Naive B cell (primary cell): ENCODE data around the gene RAD1. TPM values are rescaled to one million over a fixed set of nuclear protein-coding genes. Genes with fewer than 3 reads are reported as not detected.
"Not testable (repeated sequence)": the region's sequence is repeated elsewhere in the genome, so short reads cannot be mapped to it uniquely, and the experiment has no call there.

Source experiments
- ATAC-seq, 2 donors: fragments of 150-1000 bp; cut with Tn5 transposase; 2 replicates each; pipeline ENCODE4 v1.10.0; 2021; ENCODE audit warnings: low read depth in 2 of 2, mild to moderate bottlenecking in 2 of 2, moderate library complexity in 2 of 2
- DNase-seq: peaks from one replicate; pipeline ENCODE4 v3.0.0; 2022
- H3K27ac Mint-ChIP-seq, 6 donors: one replicate each; pipeline ENCODE4 v1.8.0; 2020 to 2022; ENCODE audit warnings: mild to moderate bottlenecking in 6 of 6, mixed read lengths in 6 of 6, moderate library complexity in 5 of 6, inconsistent platforms in 2 of 6
- H3K27me3 Mint-ChIP-seq, 3 donors: one replicate each; pipeline ENCODE4 v1.8.0; 2021 to 2022; ENCODE audit warnings: mixed read lengths in 3 of 3, mild to moderate bottlenecking in 1 of 3
- H3K36me3 Mint-ChIP-seq, 2 donors: one replicate each; pipeline ENCODE4 v1.8.0; 2020 to 2022; ENCODE audit warnings: mixed read lengths in 2 of 2, inconsistent platforms in 1 of 2, mild to moderate bottlenecking in 1 of 2
- H3K4me1 Mint-ChIP-seq, 3 donors: one replicate each; pipeline ENCODE4 v1.8.0; 2020 to 2022; ENCODE audit warnings: mixed read lengths in 3 of 3, inconsistent platforms in 1 of 3, mild to moderate bottlenecking in 1 of 3, moderate library complexity in 1 of 3
- H3K4me3 Mint-ChIP-seq, 8 donors: one replicate each; pipeline ENCODE4 v1.8.0; 2020 to 2022; ENCODE audit warnings: mild to moderate bottlenecking in 8 of 8, mixed read lengths in 8 of 8, moderate library complexity in 8 of 8, inconsistent platforms in 2 of 8
- H3K9me3 Mint-ChIP-seq, 7 donors: one replicate each; pipeline ENCODE4 v1.8.0; 2020 to 2022; ENCODE audit warnings: mixed read lengths in 7 of 7, mild to moderate bottlenecking in 5 of 7, inconsistent platforms in 2 of 7, moderate library complexity in 1 of 7
- polyA plus RNA-seq, 6 donors: library from polyadenylated mRNA; unstranded; fragments of 300-500 nt; fragmentation: Illumina TruSeq; gene quantifications; one replicate each; pipeline ENCODE4 v1.2.3, GENCODE V29; 2021; ENCODE audit warnings: low read depth in 6 of 6

RAD1 gene
- polyA plus RNA-seq, 6 donors from 2014 or later, result 11.6 to 22.8 (median 21.1) TPM

- H3K27ac Mint-ChIP-seq, result no peak overlapping the region
- H3K4me1 Mint-ChIP-seq, result peaks cover 21 to 28% (median 26%) of the 10 kb centered on the region in 3 donors
Observed at GRCh38 chr5:34928267-34928666, 13.0 kb upstream of the RAD1 start.

GRCh38 chr5:34927785-34928184, 12.5 kb upstream of the RAD1 start:
- H3K36me3 Mint-ChIP-seq, result peaks cover 0 to 5% of the 10 kb centered on the region in 2 donors
- no peak overlapping the region for H3K27ac Mint-ChIP-seq
- no peak for DNase-seq
- peaks cover 21 to 27% (median 26%) of the 10 kb centered on the region in 3 donors for H3K4me1 Mint-ChIP-seq
- H3K27me3 Mint-ChIP-seq, result no peaks in the 10 kb centered on the region
- no peaks in the 10 kb centered on the region for H3K9me3 Mint-ChIP-seq
- H3K4me3 Mint-ChIP-seq, result peak overlapping the region in 3 of 8 donors; percentile 9 to 99 (median 47)
- ATAC-seq, result no peak

More at GRCh38 chr5:34928267-34928666, 13.0 kb upstream of the RAD1 start:
- Mint-ChIP-seq H3K9me3 (no peaks in the 10 kb centered on the region), H3K4me3 (peak overlapping the region in 1 of 8 donors; percentile 99), H3K27me3 (no peaks in the 10 kb centered on the region), H3K36me3 (peaks cover 0 to 5% of the 10 kb centered on the region in 2 donors)
- no peak for ATAC-seq
- DNase-seq, result no peak

GRCh38 chr5:34926318-34926888, 11.1 kb upstream of the RAD1 start:
- Mint-ChIP-seq H3K4me3 (no peak overlapping the region), H3K27me3 (no peaks in the 10 kb centered on the region), H3K27ac (peak overlapping the region in 2 of 6 donors; percentile 24 to 71), H3K9me3 (no peaks in the 10 kb centered on the region), H3K4me1 (peaks cover 18 to 23% (median 21%) of the 10 kb centered on the region in 3 donors), H3K36me3 (peaks cover 0 to 5% of the 10 kb centered on the region in 2 donors)
- no peak for DNase-seq
- no peak for ATAC-seq

- Mint-ChIP-seq H3K36me3 (peaks cover 0 to 5% of the 10 kb centered on the region in 2 donors), H3K4me1 (peaks cover 7 to 9% (median 8%) of the 10 kb centered on the region in 3 donors), H3K27me3 (no peaks in the 10 kb centered on the region), H3K4me3 (no peak overlapping the region), H3K27ac (no peak overlapping the region), H3K9me3 (no peaks in the 10 kb centered on the region)
- DNase-seq (no peak), ATAC-seq (no peak)
Observed at GRCh38 chr5:34924462-34924765, 9.1 kb upstream of the RAD1 start.

- peaks cover 0 to 5% of the 10 kb centered on the region in 2 donors for H3K36me3 Mint-ChIP-seq
- H3K4me3 Mint-ChIP-seq, result peak overlapping the region in 1 of 8 donors; percentile 16
- DNase-seq (no peak), ATAC-seq (no peak)
- H3K4me1 Mint-ChIP-seq, result peaks cover 1 to 4% (median 3%) of the 10 kb centered on the region in 3 donors
- no peaks in the 10 kb centered on the region for H3K9me3 Mint-ChIP-seq
- no peaks in the 10 kb centered on the region for H3K27me3 Mint-ChIP-seq
- peak overlapping the region in 2 of 6 donors; percentile 7 to 18 for H3K27ac Mint-ChIP-seq
Observed at GRCh38 chr5:34923694-34924461, 8.6 kb upstream of the RAD1 start.

GRCh38 chr5:34923256-34923655, 8.0 kb upstream of the RAD1 start:
- not testable (repeated sequence) for H3K27ac Mint-ChIP-seq, H3K4me3 Mint-ChIP-seq, H3K36me3 Mint-ChIP-seq, H3K4me1 Mint-ChIP-seq, H3K27me3 Mint-ChIP-seq, ATAC-seq, DNase-seq, H3K9me3 Mint-ChIP-seq

GRCh38 chr5:34919077-34919476, 3.8 kb upstream of the RAD1 start:
- Mint-ChIP-seq H3K27me3 (no peaks in the 10 kb centered on the region), H3K27ac (no peak overlapping the region), H3K4me1 (peaks cover 21 to 26% (median 24%) of the 10 kb centered on the region in 3 donors), H3K4me3 (no peak overlapping the region), H3K36me3 (peaks cover 0 to 5% of the 10 kb centered on the region in 2 donors), H3K9me3 (no peaks in the 10 kb centered on the region)
- ATAC-seq, result no peak
- DNase-seq, result no peak

GRCh38 chr5:34918025-34918424, 2.7 kb upstream of the RAD1 start:
- peak overlapping the region in 1 of 6 donors; percentile 11 for H3K27ac Mint-ChIP-seq
- no peaks in the 10 kb centered on the region for H3K27me3 Mint-ChIP-seq

GRCh38 chr5:34916518-34916917, 1.2 kb upstream of the RAD1 start:
- Mint-ChIP-seq H3K27ac (peak overlapping the region in 1 of 6 donors; percentile 73), H3K27me3 (no peaks in the 10 kb centered on the region), H3K4me3 (peak overlapping the region in 2 of 8 donors; percentile 22 to 77)

More at GRCh38 chr5:34918025-34918424, 2.7 kb upstream of the RAD1 start:
- peaks cover 24 to 34% (median 29%) of the 10 kb centered on the region in 3 donors for H3K4me1 Mint-ChIP-seq
- no peaks in the 10 kb centered on the region for H3K36me3 Mint-ChIP-seq
- DNase-seq, result no peak
- no peak overlapping the region for H3K4me3 Mint-ChIP-seq
- no peaks in the 10 kb centered on the region for H3K9me3 Mint-ChIP-seq
- no peak for ATAC-seq

GRCh38 chr5:34915856-34916192, 520 bp upstream of the RAD1 start:
- Mint-ChIP-seq H3K9me3 (no peaks in the 10 kb centered on the region), H3K36me3 (peaks cover 0 to 9% of the 10 kb centered on the region in 2 donors), H3K4me1 (peaks cover 24 to 34% (median 29%) of the 10 kb centered on the region in 3 donors), H3K27me3 (no peaks in the 10 kb centered on the region), H3K4me3 (no peak overlapping the region), H3K27ac (no peak overlapping the region)
- peak in 1 of 2 donors; percentile 16 for ATAC-seq
- no peak for DNase-seq

More at GRCh38 chr5:34916518-34916917, 1.2 kb upstream of the RAD1 start:
- H3K9me3 Mint-ChIP-seq, result no peaks in the 10 kb centered on the region
- peaks cover 0 to 6% of the 10 kb centered on the region in 2 donors for H3K36me3 Mint-ChIP-seq
- no peak for DNase-seq
- peaks cover 24 to 34% (median 29%) of the 10 kb centered on the region in 3 donors for H3K4me1 Mint-ChIP-seq
- no peak for ATAC-seq

- H3K4me1 Mint-ChIP-seq, result peaks cover 21 to 36% (median 34%) of the 10 kb centered on the region in 3 donors
- no peak overlapping the region for H3K27ac Mint-ChIP-seq
- H3K27me3 Mint-ChIP-seq, result no peaks in the 10 kb centered on the region
- DNase-seq, result no peak
- H3K36me3 Mint-ChIP-seq, result peaks cover 0 to 9% of the 10 kb centered on the region in 2 donors
- no peak overlapping the region for H3K4me3 Mint-ChIP-seq
- no peak for ATAC-seq
- H3K9me3 Mint-ChIP-seq, result no peaks in the 10 kb centered on the region
Observed at GRCh38 chr5:34914671-34915138, 599 bp downstream of the RAD1 start.

GRCh38 chr5:34913072-34913471, 2.2 kb downstream of the RAD1 start:
- ATAC-seq (no peak), DNase-seq (no peak)
- Mint-ChIP-seq H3K4me1 (peaks cover 21 to 37% (median 34%) of the 10 kb centered on the region in 3 donors), H3K36me3 (peaks cover 0 to 9% of the 10 kb centered on the region in 2 donors), H3K4me3 (no peak overlapping the region), H3K27ac (no peak overlapping the region), H3K27me3 (no peaks in the 10 kb centered on the region), H3K9me3 (no peaks in the 10 kb centered on the region)

GRCh38 chr5:34905564-34905963, 9.7 kb downstream of the RAD1 start:
- H3K4me1 Mint-ChIP-seq, result peaks cover 0 to 8% (median 0%) of the 10 kb centered on the region in 3 donors
- ATAC-seq (no peak), DNase-seq (no peak)
- no peak overlapping the region for H3K27ac Mint-ChIP-seq
- no peaks in the 10 kb centered on the region for H3K36me3 Mint-ChIP-seq
- no peak overlapping the region for H3K4me3 Mint-ChIP-seq
- no peaks in the 10 kb centered on the region for H3K9me3 Mint-ChIP-seq
- H3K27me3 Mint-ChIP-seq, result no peaks in the 10 kb centered on the region

- ATAC-seq, result no peak
- DNase-seq, result no peak
Observed at GRCh38 chr5:34903260-34903659, 12.0 kb downstream of the RAD1 start.

More at GRCh38 chr5:34903260-34903659, 12.0 kb downstream of the RAD1 start:
- Mint-ChIP-seq H3K27me3 (no peaks in the 10 kb centered on the region), H3K4me3 (no peak overlapping the region), H3K4me1 (no peaks in the 10 kb centered on the region), H3K27ac (peak overlapping the region in 3 of 6 donors; percentile 9 to 47 (median 34)), H3K9me3 (no peaks in the 10 kb centered on the region), H3K36me3 (no peaks in the 10 kb centered on the region)
